Esophagus muscularis mucosa (tissue), 4 donors: ENCODE results near the gene ADCY9. TPM values are rescaled to one million over a fixed set of nuclear protein-coding genes. Genes with fewer than 3 reads are reported as not detected.

Experiments used
- DNase-seq: peaks from one replicate; pipeline ENCODE4 v3.0.0-alpha.2; 2017; ENCODE audit errors: extremely low spot score
- H3K27ac ChIP-seq, 4 donors: fragments of 200-600 bp; sonication (generic); replicated peaks in 1 of 4; 1 replicate in 3 of 4; 2 replicates in 1 of 4; pipeline ENCODE4 v1.5.1; 2016 to 2019; ENCODE audit warnings: mild to moderate bottlenecking in 1 of 4
- H3K27me3 ChIP-seq, 4 donors: fragments of 200-600 bp; sonication (generic); one replicate each; pipeline versions ENCODE4 v1.5.1 to v1.6.0; 2016 to 2019
- H3K36me3 ChIP-seq, 4 donors: fragments of 200-600 bp; sonication (generic); one replicate each; pipeline ENCODE4 v1.5.1; 2016 to 2019
- H3K4me1 ChIP-seq, 4 donors: fragments of 200-600 bp; sonication (generic); one replicate each; pipeline ENCODE4 v1.5.1; 2016 to 2019
- H3K4me3 ChIP-seq, 4 donors: fragments of 200-600 bp; sonication (generic); 1 replicate in 2 of 4; 2 replicates in 2 of 4; pipeline ENCODE4 v1.5.1; 2016 to 2019; ENCODE audit warnings: mild to moderate bottlenecking in 4 of 4, moderate library complexity in 1 of 4
- H3K9me3 ChIP-seq, 4 donors: fragments of 200-600 bp; sonication (generic); 1 replicate in 3 of 4; 2 replicates in 1 of 4; pipeline ENCODE4 v1.5.1; 2016 to 2019
- EP300 ChIP-seq: sonication (generic); formaldehyde crosslinking; IDR thresholded peaks from one replicate; pipeline ENCODE4 v1.6.1; 2017; ENCODE audit warnings: antibody characterized with exemption
- POLR2A ChIP-seq: fragments of 450-650 bp; IDR thresholded peaks from one replicate; pipeline ENCODE4 v1.6.1; 2017; ENCODE audit warnings: antibody characterized with exemption, moderate library complexity, mild to moderate bottlenecking, low read depth
- POLR2AphosphoS5 ChIP-seq, 2 donors: sonication (generic); formaldehyde crosslinking; IDR thresholded peaks; one replicate each; pipeline ENCODE4 v1.6.1; 2017; ENCODE audit warnings: antibody characterized with exemption in 2 of 2
- WGBS: methylation state at CpG from one replicate; pipeline ENCODE4 v1.1.5; 2018; 5-methylcytosine and 5-hydroxymethylcytosine counted together
- intact Hi-C: fragments of 100-400 bp; cut with DNase I; formaldehyde crosslinking; loops from one replicate; pipeline ENCODE4 v1.15.1; 2023
- total RNA-seq, 4 donors: library from RNA; depleted of rRNA; stranded (reverse); fragments of >200 nt; gene quantifications; one replicate each; pipeline versions ENCODE4 v1.1.0 to v1.2.1, GENCODE V29; 2016
- TF ChIP-seq, protein P1 (sequence below), 3 experiments: fragments of 200-600 bp in 2 of 3; fragments of 450-650 bp in 1 of 3; sonication (generic) in 2 of 3; IDR thresholded peaks; one replicate each; pipeline ENCODE4 v1.5.1; 2017 to 2019; ENCODE audit warnings: antibody characterized with exemption in 3 of 3, mild to moderate bottlenecking in 2 of 3, moderate library complexity in 1 of 3

Gene ADCY9
- total RNA-seq, 4 donors from 2014 or later = 35.8 to 72.9 (median 55.7) TPM

DNA sequence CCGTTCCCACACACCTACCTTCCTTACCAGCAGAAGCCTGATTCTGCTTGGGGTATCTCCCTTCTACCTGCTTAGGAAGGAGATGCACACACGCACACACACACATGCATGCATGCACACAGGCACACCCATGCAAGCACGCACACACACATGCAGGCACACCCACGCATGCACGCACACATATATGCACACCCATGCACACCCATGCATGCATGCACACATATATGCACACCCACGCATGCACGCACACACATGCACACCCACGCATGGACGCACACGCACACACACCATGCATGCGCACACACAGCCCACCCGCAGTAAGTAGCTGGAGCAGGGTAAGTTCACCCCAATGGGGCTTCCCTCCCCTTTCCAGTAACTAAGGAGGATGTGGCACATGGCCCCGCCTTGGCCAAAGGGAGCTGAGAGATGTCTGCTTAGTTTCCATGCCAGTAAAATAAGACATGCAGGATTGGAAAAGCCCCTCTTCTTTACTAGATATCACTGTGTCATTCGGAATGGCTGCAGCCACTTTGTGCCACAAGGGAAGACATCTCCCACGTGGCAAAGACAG is 33.7 kb downstream of the ADCY9 start:
- Histone ChIP-seq H3K9me3 (no peaks in the 10 kb centered on the region), H3K4me1 (peaks cover 11 to 28% (median 25%) of the 10 kb centered on the region in 4 donors), H3K27me3 (no peaks in the 10 kb centered on the region), H3K27ac (no peak overlapping the region), H3K4me3 (no peak overlapping the region), H3K36me3 (no peaks in the 10 kb centered on the region)
- DNase-seq = no peak
- WGBS = 91% methylated on average over 15 of the region's 15 CpGs
- intact Hi-C loops = no loop called here
- no peak for TF ChIP-seq POLR2AphosphoS5 (IDR thresholded peaks at IDR 0.05)
- TF ChIP-seq EP300 = no peak
- TF ChIP-seq, protein P1, sequence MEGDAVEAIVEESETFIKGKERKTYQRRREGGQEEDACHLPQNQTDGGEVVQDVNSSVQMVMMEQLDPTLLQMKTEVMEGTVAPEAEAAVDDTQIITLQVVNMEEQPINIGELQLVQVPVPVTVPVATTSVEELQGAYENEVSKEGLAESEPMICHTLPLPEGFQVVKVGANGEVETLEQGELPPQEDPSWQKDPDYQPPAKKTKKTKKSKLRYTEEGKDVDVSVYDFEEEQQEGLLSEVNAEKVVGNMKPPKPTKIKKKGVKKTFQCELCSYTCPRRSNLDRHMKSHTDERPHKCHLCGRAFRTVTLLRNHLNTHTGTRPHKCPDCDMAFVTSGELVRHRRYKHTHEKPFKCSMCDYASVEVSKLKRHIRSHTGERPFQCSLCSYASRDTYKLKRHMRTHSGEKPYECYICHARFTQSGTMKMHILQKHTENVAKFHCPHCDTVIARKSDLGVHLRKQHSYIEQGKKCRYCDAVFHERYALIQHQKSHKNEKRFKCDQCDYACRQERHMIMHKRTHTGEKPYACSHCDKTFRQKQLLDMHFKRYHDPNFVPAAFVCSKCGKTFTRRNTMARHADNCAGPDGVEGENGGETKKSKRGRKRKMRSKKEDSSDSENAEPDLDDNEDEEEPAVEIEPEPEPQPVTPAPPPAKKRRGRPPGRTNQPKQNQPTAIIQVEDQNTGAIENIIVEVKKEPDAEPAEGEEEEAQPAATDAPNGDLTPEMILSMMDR (IDR thresholded peaks at IDR 0.05) = no peak
- TF ChIP-seq POLR2A = no peak

DNA sequence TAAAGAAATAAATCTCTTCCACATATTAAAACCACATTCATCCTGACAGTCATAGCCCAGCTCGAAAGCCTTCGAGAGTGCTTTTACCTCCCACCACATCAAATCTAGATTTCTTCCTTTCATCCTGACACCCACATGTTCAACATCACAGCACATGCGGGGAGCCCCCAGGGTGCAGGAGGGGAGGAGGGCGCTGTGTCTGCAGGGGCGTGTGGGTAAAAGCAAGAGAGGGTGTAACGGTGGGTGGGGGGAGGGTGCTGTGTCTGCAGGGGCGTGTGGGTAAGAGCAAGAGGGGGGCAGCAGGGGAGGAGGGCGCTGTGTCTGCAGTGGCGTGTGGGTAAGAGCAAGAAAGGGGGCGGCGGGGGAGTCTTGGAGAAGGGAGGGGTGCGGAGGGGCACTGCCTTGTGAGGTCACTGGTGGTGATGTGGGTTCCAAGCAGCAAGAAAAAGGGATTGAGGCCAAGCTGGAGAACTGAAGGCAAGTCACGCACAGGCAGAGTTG is 34.7 kb downstream of the ADCY9 start:
- 52% methylated on average over 13 of the region's 13 CpGs for WGBS
- Histone ChIP-seq H3K9me3 (no peaks in the 10 kb centered on the region), H3K27ac (no peak overlapping the region), H3K27me3 (no peaks in the 10 kb centered on the region), H3K4me3 (peak overlapping the region in 1 of 4 donors; percentile 3), H3K4me1 (peaks cover 11 to 23% (median 22%) of the 10 kb centered on the region in 4 donors), H3K36me3 (no peaks in the 10 kb centered on the region)
- intact Hi-C loops = no loop called here
- no peak for DNase-seq
- TF ChIP-seq POLR2A = no peak
- TF ChIP-seq EP300 = no peak
- TF ChIP-seq, protein P1 (IDR thresholded peaks at IDR 0.05) = no peak
- TF ChIP-seq POLR2AphosphoS5 (IDR thresholded peaks at IDR 0.05) = no peak

DNA sequence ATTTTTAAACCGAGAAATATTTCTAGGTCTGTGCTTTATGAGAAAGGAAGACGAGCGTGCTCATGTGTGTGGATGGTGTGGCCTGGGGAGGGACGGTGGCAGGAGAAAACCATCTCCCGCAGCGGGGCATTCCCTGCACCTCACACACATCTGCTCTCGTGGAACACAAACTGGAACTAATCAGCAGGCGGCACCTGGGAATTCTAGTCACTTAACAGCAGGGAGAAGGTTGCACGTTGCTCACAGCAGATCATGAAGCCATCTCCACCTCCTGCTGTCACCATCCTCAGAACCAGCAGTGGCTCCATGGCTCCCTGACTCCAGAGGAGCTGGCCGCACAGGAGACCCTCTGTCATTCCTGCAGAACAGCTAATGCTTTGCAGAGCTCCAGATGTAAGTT is 35.2 kb downstream of the ADCY9 start:
- H3K4me1 ChIP-seq = peaks cover 11 to 23% (median 22%) of the 10 kb centered on the region in 4 donors
- TF ChIP-seq POLR2A (no peak), POLR2AphosphoS5 (IDR thresholded peaks at IDR 0.05) (no peak), EP300 (no peak)
- TF ChIP-seq, protein P1 (IDR thresholded peaks at IDR 0.05) = no peak
- peak overlapping the region in 1 of 4 donors; percentile 3 for H3K4me3 ChIP-seq
- no peaks in the 10 kb centered on the region for H3K36me3 ChIP-seq
- peak overlapping the region in 2 of 4 donors; percentile 13 to 52 for H3K27ac ChIP-seq
- no peaks in the 10 kb centered on the region for H3K9me3 ChIP-seq
- H3K27me3 ChIP-seq = no peaks in the 10 kb centered on the region
- intact Hi-C loops = no loop called here
- DNase-seq = no peak
- 60% methylated on average over 10 of the region's 10 CpGs for WGBS

DNA sequence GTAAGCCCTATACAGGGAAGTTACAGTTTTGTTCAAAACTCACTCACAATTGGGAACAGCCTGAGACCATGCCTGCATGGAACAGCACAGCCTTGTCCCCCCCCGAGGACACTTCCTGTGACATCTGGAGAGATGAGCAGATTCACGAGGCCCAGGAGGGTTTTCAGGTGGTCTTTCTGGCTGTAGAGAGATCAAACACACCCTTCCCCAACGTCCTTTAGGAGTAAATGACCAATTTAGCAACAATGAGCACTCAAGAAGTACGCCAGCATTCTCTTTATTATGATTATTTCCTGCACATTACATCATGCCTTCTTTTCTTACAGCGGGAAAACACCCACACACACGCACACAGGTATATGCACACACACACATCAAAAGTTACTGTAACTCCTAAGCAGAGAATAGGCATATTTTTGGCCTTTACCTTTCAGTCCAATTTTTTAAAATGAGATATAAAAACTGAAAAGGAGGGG is 39.0 kb downstream of the ADCY9 start:
- intact Hi-C loops = no loop called here
- no peak for DNase-seq
- no peak overlapping the region for H3K27ac ChIP-seq
- TF ChIP-seq POLR2AphosphoS5 (IDR thresholded peaks at IDR 0.05) = no peak
- TF ChIP-seq EP300 = no peak
- TF ChIP-seq, protein P1 (IDR thresholded peaks at IDR 0.05) = no peak
- no peak for TF ChIP-seq POLR2A
- no peak overlapping the region for H3K4me3 ChIP-seq
- peaks cover 10 to 17% (median 16%) of the 10 kb centered on the region in 4 donors for H3K4me1 ChIP-seq
- WGBS = 85% methylated on average over 6 of the region's 6 CpGs
- no peaks in the 10 kb centered on the region for H3K36me3 ChIP-seq
- no peaks in the 10 kb centered on the region for H3K27me3 ChIP-seq
- no peaks in the 10 kb centered on the region for H3K9me3 ChIP-seq
